Cardiac fibroblast (primary cell): Measurements from ENCODE around the gene HYCC2.

Experiments used
- DNase-seq, 2 donors: peaks; one replicate each; pipeline versions ENCODE4 v3.0.0 to v3.0.0-alpha.2; 2010; ENCODE audit warnings: low read depth in 2 of 2
- H3K4me3 ChIP-seq, 2 donors: replicated peaks in 1 of 2; 1 replicate in 1 of 2; 2 replicates in 1 of 2; pipeline ENCODE4 v1.5.1; 2011; ENCODE audit warnings: low read depth in 2 of 2, low read length in 2 of 2, mild to moderate bottlenecking in 2 of 2, moderate library complexity in 1 of 2
- TF ChIP-seq, protein P1 (sequence below): IDR thresholded peaks from one replicate; pipeline ENCODE4 v1.5.1; 2011; ENCODE audit warnings: low read depth, mild to moderate bottlenecking, low read length, inconsistent platforms

Gene HYCC2

GRCh38 chr2:201114846-201115245 lies 43.4 kb upstream of the HYCC2 start:
- DNase-seq = peak; percentile 30 to 40
- TF ChIP-seq, protein P1, sequence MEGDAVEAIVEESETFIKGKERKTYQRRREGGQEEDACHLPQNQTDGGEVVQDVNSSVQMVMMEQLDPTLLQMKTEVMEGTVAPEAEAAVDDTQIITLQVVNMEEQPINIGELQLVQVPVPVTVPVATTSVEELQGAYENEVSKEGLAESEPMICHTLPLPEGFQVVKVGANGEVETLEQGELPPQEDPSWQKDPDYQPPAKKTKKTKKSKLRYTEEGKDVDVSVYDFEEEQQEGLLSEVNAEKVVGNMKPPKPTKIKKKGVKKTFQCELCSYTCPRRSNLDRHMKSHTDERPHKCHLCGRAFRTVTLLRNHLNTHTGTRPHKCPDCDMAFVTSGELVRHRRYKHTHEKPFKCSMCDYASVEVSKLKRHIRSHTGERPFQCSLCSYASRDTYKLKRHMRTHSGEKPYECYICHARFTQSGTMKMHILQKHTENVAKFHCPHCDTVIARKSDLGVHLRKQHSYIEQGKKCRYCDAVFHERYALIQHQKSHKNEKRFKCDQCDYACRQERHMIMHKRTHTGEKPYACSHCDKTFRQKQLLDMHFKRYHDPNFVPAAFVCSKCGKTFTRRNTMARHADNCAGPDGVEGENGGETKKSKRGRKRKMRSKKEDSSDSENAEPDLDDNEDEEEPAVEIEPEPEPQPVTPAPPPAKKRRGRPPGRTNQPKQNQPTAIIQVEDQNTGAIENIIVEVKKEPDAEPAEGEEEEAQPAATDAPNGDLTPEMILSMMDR = no peak
- peak overlapping the region in 1 of 2 donors; percentile 22 for H3K4me3 ChIP-seq

DNA sequence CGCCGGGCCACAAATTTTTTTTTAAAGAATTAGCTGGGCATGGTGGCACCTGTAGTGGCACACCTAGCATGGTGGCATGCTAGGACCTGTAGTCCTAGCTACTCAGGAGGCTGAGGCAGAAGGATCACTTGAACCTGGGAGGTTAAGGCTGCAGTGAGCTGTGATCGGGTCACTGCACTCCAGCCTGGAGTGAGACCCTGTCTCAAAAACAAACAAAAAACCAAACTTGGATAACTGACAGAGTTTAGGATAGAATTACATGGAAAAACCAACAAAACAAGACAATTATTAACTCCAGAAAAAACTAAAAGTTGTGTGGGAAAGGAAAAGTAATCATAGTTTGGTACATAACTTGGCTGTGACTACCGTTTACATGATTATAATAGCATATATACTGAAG lies 42.9 kb upstream of the HYCC2 start:
- H3K4me3 ChIP-seq = no peak overlapping the region
- no peak for DNase-seq
- TF ChIP-seq, protein P1 = no peak

GRCh38 chr2:201111096-201111495 lies 39.6 kb upstream of the HYCC2 start:
- no peak overlapping the region for H3K4me3 ChIP-seq
- DNase-seq = no peak
- TF ChIP-seq, protein P1 = no peak

DNA sequence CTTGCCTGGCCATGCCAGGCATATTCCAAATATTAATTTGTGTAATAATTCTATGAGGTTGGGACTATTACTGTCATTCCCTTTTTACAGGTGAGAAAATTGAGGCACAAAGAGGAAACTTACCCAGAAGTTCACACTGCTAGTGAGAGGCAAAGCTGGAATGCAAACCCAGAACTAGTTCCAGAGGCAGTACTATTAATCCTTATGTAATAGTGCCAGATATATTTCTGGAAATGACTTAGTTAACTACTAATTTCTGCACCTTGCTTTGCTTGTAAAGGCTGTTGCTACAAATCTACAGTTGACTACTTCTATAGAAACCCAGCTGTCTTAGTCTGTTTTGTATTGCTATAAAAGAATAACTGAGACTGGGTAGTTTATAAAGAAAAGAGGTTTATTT lies 39.1 kb upstream of the HYCC2 start:
- DNase-seq = no peak
- H3K4me3 ChIP-seq = no peak overlapping the region
- TF ChIP-seq, protein P1 = no peak

DNA sequence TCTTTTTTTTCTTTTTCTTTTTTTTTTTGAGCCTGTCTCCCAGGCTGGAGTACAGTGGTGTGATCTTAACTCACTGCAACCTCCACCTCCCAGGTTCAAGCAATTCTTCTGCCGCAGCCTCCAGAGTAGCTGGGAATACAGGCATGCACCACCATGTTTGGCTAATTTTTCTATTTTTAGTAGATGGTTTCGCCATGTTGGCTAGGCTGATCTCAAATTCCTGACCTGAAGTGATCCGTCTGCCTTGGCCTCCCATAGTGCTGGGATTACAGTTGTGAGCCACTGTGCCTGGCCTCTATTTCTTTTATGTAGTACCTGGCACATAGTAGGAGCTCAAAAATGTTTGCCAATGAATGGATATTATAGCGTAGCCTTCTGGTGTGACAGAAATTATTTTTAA lies 37.7 kb upstream of the HYCC2 start:
- no peak for DNase-seq
- no peak overlapping the region for H3K4me3 ChIP-seq
- TF ChIP-seq, protein P1 = no peak

GRCh38 chr2:201108341-201108740 lies 36.9 kb upstream of the HYCC2 start:
- H3K4me3 ChIP-seq = no peak overlapping the region
- TF ChIP-seq, protein P1 = no peak

DNA sequence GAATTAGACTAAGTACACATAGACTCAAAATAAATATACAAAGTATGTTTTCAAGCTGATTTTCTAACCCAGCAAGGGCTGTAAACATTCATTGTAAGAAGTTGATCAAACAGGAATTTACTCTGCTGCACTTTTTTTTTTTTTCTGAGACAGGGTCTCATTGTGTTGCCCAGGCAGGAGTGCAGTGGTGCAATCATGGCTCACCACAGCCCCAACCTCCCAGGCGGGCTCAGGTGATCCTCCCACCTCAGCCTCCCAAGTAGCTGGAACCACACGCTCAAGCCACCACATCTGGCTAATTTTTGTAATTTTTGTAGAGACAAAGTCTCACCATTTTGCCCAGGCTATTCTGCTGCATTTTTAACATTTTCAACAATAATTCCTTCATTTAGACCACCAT lies 36.2 kb upstream of the HYCC2 start:
- no peak for DNase-seq
- no peak overlapping the region for H3K4me3 ChIP-seq
- TF ChIP-seq, protein P1 = no peak

More at GRCh38 chr2:201108341-201108740, 36.9 kb upstream of the HYCC2 start:
- DNase-seq = no peak
